PC-9 (cell line): ENCODE results near the gene MOB3A. TPM values are rescaled to one million over a fixed set of nuclear protein-coding genes. Genes with fewer than 3 reads are reported as not detected.
"Not testable (repeated sequence)": the region's sequence is repeated elsewhere in the genome, so short reads cannot be mapped to it uniquely, and the experiment has no call there.

ENCODE experiments used
- BruUV-seq: library from RNA; stranded (reverse); fragments of 400-500 nt; replicated peaks from 2 replicates; lab custom pipeline; 2021; lab: Mats Ljungman, UMichigan
- CTCF ChIA-PET: fragments of 300-600 bp; sonication (Branson Sonifier 250); formaldehyde crosslinking; loops from one replicate; lab custom pipeline; 2022; ENCODE audit warnings: antibody characterized with exemption; lab: Charles Lee
- POLR2A ChIA-PET: fragments of 300-600 bp; sonication (Branson Sonifier 250); formaldehyde crosslinking; loops from one replicate; lab custom pipeline; 2022; ENCODE audit warnings: antibody characterized with exemption; ENCODE audit not compliant: unreplicated experiment; lab: Charles Lee
- DNase-seq, 2 experiments: peaks; one replicate each; pipeline versions ENCODE4 v3.0.0 to v3.0.0-alpha.2; 2015 to 2022; ENCODE audit warnings: mixed read lengths in 1 of 2
- H2AFZ ChIP-seq: fragments of 200-600 bp; sonication (generic); 2 replicates; pipeline ENCODE4 v1.8.1; 2017; ENCODE audit warnings: antibody characterized with exemption
- H3F3A ChIP-seq: fragments of 200-600 bp; sonication (generic); 2 replicates; pipeline ENCODE4 v1.8.1; 2017; ENCODE audit warnings: antibody characterized with exemption, mild to moderate bottlenecking, low read depth; ENCODE audit not compliant: insufficient read depth
- H3K27ac ChIP-seq: fragments of 200-600 bp; sonication (generic); 2 replicates; pipeline ENCODE4 v1.6.1; 2016; ENCODE audit warnings: mixed run types
- H3K27me3 ChIP-seq: fragments of 200-600 bp; sonication (generic); 2 replicates; pipeline ENCODE4 v1.6.1; 2016; ENCODE audit warnings: low read depth, mixed run types; ENCODE audit not compliant: insufficient read depth
- H3K36me3 ChIP-seq: fragments of 200-600 bp; sonication (generic); 2 replicates; pipeline ENCODE4 v1.6.1; 2016; ENCODE audit warnings: low read depth, mixed run types
- H3K4me1 ChIP-seq: fragments of 200-600 bp; sonication (generic); replicated peaks from 2 replicates; pipeline ENCODE4 v1.6.1; 2016; ENCODE audit warnings: mixed run types; ENCODE audit not compliant: insufficient read depth
- H3K4me2 ChIP-seq: fragments of 200-600 bp; sonication (generic); 2 replicates; pipeline ENCODE4 v1.6.1; 2017; ENCODE audit warnings: mixed run types
- H3K4me3 ChIP-seq: fragments of 200-600 bp; sonication (generic); 2 replicates; pipeline ENCODE4 v1.6.1; 2016; ENCODE audit warnings: mixed run types
- H3K79me2 ChIP-seq: fragments of 200-600 bp; sonication (generic); 2 replicates; pipeline ENCODE4 v1.6.1; 2017; ENCODE audit warnings: low read depth, mixed run types
- H3K9me2 ChIP-seq: fragments of 200-600 bp; sonication (generic); 2 replicates; pipeline ENCODE4 v1.8.1; 2017; ENCODE audit warnings: mild to moderate bottlenecking; ENCODE audit not compliant: insufficient read depth
- H3K9me3 ChIP-seq: fragments of 200-600 bp; sonication (generic); 2 replicates; pipeline ENCODE4 v1.8.1; 2016; ENCODE audit warnings: low read depth; ENCODE audit not compliant: insufficient read depth
- H4K20me1 ChIP-seq: fragments of 200-600 bp; sonication (generic); 2 replicates; pipeline ENCODE4 v1.8.1; 2017; ENCODE audit not compliant: insufficient read depth
- CTCF ChIP-seq: fragments of 200-600 bp; sonication (generic); conservative IDR thresholded peaks from 2 replicates; pipeline ENCODE4 v1.6.1; 2017; ENCODE audit warnings: mixed run types, antibody characterized with exemption, mild to moderate bottlenecking, moderate library complexity
- EZH2 ChIP-seq: fragments of 200-600 bp; sonication (generic); IDR thresholded peaks from 2 replicates; pipeline ENCODE4 v1.8.0; 2017; ENCODE audit warnings: antibody characterized with exemption, low read depth
- intact Hi-C: fragments of 100-400 bp; cut with micrococcal nuclease; formaldehyde crosslinking; loops from one replicate; pipeline ENCODE4 v1.10.0; 2022; ENCODE audit not compliant: unreplicated experiment
- total RNA-seq: library from RNA; stranded (reverse); gene quantifications from 2 replicates; pipeline ENCODE4 v1.2.3, GENCODE V29; 2021

MOB3A gene
- total RNA-seq, 1 experiment from 2014 or later = 28.9 TPM

- H3K27ac ChIP-seq = peak overlapping the region; percentile 50
- H3K4me1 ChIP-seq = peaks cover 36% of the 10 kb centered on the region
- no peaks in the 10 kb centered on the region for H4K20me1 ChIP-seq
- TF ChIP-seq CTCF (no peak), EZH2 (no peak)
- H3K9me3 ChIP-seq = no peaks in the 10 kb centered on the region
- ChIA-PET CTCF (no interaction called here), POLR2A (no interaction called here)
- no peaks in the 10 kb centered on the region; the same call in 1 of the 2 replicates for H3K79me2 ChIP-seq
- H3K4me2 ChIP-seq = peak overlapping the region; percentile 63
- H3K4me3 ChIP-seq = peak overlapping the region; percentile 8; the same call in 1 of the 2 replicates
- H3K27me3 ChIP-seq = no peaks in the 10 kb centered on the region
- intact Hi-C loops = loop anchor here (10.0 kb wide), 1 partner anchor 65 kb away; the partner anchor contains the start of gene AP3D1
- no peaks in the 10 kb centered on the region for H3K9me2 ChIP-seq
- no peak overlapping the region for H2AFZ ChIP-seq
- no TSS peak for BruUV-seq
- DNase-seq = no peak
- H3F3A ChIP-seq = peaks cover 13% of the 10 kb centered on the region; the same call in 1 of the 2 replicates
- H3K36me3 ChIP-seq = no peaks in the 10 kb centered on the region
Observed at GRCh38 chr19:2089727-2090053, 6.4 kb downstream of the MOB3A start.

GRCh38 chr19:2089001-2089711 is 7.0 kb downstream of the MOB3A start:
- H3K9me2 ChIP-seq = no peaks in the 10 kb centered on the region
- TF ChIP-seq CTCF (no peak), EZH2 (no peak)
- H3K9me3 ChIP-seq = no peaks in the 10 kb centered on the region
- H3K4me1 ChIP-seq = peaks cover 36% of the 10 kb centered on the region
- H3K4me3 ChIP-seq = peak overlapping the region; percentile 8; the same call in 1 of the 2 replicates
- H3K27me3 ChIP-seq = no peaks in the 10 kb centered on the region
- no peaks in the 10 kb centered on the region for H3K36me3 ChIP-seq
- CTCF ChIA-PET = no interaction called here
- H3K79me2 ChIP-seq = no peaks in the 10 kb centered on the region; the same call in 1 of the 2 replicates
- H3F3A ChIP-seq = peaks cover 13% of the 10 kb centered on the region; the same call in 1 of the 2 replicates
- H2AFZ ChIP-seq = no peak overlapping the region
- peak overlapping the region; percentile 63 for H3K4me2 ChIP-seq
- BruUV-seq = no TSS peak
- intact Hi-C loops = no loop called here
- POLR2A ChIA-PET = no interaction called here
- peak overlapping the region; percentile 50 for H3K27ac ChIP-seq
- peak in 1 of 2 experiments; percentile 34 for DNase-seq
- no peaks in the 10 kb centered on the region for H4K20me1 ChIP-seq

- no TSS peak for BruUV-seq
- H3K4me2 ChIP-seq = no peak overlapping the region; the same call in 1 of the 2 replicates
- H3F3A ChIP-seq = peaks cover 13% of the 10 kb centered on the region; the same call in 1 of the 2 replicates
- ChIA-PET CTCF (no interaction called here), POLR2A (no interaction called here)
- intact Hi-C loops = no loop called here
- H3K36me3 ChIP-seq = no peaks in the 10 kb centered on the region
- no peak for DNase-seq
- no peak overlapping the region for H3K4me3 ChIP-seq
- H3K9me2 ChIP-seq = no peaks in the 10 kb centered on the region
- no peaks in the 10 kb centered on the region for H3K27me3 ChIP-seq
- H3K4me1 ChIP-seq = peaks cover 36% of the 10 kb centered on the region
- 0 out of 2 replicates have a peak overlapping the region, but pooled peaks have one; percentile 32 for H3K27ac ChIP-seq
- TF ChIP-seq EZH2 (no peak), CTCF (no peak)
- H2AFZ ChIP-seq = no peak overlapping the region
- H3K9me3 ChIP-seq = no peaks in the 10 kb centered on the region
- H3K79me2 ChIP-seq = no peaks in the 10 kb centered on the region; the same call in 1 of the 2 replicates
- H4K20me1 ChIP-seq = no peaks in the 10 kb centered on the region
Observed at GRCh38 chr19:2087621-2088100, 8.5 kb downstream of the MOB3A start.

GRCh38 chr19:2086695-2087620 is 9.2 kb downstream of the MOB3A start:
- peak overlapping the region; percentile 47; the same call in 1 of the 2 replicates for H3K27ac ChIP-seq
- CTCF ChIA-PET, POLR2A ChIA-PET, H3K9me3 ChIP-seq, H2AFZ ChIP-seq, H3K36me3 ChIP-seq, H3K4me3 ChIP-seq, H3K79me2 ChIP-seq, H3K9me2 ChIP-seq, intact Hi-C loops, H4K20me1 ChIP-seq, H3K27me3 ChIP-seq, H3K4me2 ChIP-seq, BruUV-seq: not testable (repeated sequence)
- H3F3A ChIP-seq = peaks cover 13% of the 10 kb centered on the region; the same call in 1 of the 2 replicates
- DNase-seq = peak; percentile 30 to 73
- peaks cover 36% of the 10 kb centered on the region for H3K4me1 ChIP-seq
